Body of pancreas (tissue), 4 donors: ENCODE measurements around the gene CFDP1.

Source experiments
- POLR2A ChIP-seq, 3 donors: fragments of 450-650 bp; IDR thresholded peaks; one replicate each; pipeline ENCODE4 v1.6.1; 2016; ENCODE audit warnings: antibody characterized with exemption in 3 of 3, mild to moderate bottlenecking in 2 of 3
- TF ChIP-seq, protein P1 (sequence below), 7 experiments: fragments of 450-650 bp in 4 of 7; fragments of 200-600 bp in 3 of 7; sonication (generic) in 3 of 7; IDR thresholded peaks; one replicate each; pipeline ENCODE4 v1.5.1; 2016 to 2019; ENCODE audit warnings: antibody characterized with exemption in 7 of 7

DNA sequence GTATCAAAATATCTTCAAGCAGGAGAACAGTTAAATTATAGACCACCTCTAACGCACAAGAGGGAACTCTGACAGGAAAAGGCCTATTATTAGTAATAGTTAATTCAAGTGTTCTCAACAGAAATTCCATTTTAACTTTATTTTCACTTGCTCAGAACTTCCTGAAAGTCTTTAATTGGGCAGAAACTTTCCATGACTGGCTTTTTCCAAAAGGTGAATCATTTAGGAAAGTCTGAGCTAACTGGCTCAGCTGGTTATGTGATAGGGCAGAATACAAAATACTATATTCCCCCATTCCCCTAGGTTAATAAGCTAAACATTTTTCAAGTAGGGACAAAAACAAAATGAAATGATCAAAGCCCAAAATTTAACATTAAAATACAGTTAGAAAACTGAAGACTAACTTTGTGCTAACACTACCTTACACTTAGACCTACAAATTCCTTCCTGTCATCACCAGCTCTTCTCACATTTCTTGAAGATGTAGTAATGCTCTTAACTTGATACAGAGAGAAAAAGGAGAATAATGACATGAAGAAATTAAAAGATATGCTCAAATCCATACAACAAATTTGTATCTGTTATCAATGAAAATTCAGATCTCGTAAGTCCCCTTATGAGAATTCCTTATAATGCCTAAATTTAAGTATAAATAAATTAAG is 31.0 kb downstream of the CFDP1 start:
- TF ChIP-seq POLR2A (IDR thresholded peaks at IDR 0.05) = no peak
- TF ChIP-seq, protein P1, sequence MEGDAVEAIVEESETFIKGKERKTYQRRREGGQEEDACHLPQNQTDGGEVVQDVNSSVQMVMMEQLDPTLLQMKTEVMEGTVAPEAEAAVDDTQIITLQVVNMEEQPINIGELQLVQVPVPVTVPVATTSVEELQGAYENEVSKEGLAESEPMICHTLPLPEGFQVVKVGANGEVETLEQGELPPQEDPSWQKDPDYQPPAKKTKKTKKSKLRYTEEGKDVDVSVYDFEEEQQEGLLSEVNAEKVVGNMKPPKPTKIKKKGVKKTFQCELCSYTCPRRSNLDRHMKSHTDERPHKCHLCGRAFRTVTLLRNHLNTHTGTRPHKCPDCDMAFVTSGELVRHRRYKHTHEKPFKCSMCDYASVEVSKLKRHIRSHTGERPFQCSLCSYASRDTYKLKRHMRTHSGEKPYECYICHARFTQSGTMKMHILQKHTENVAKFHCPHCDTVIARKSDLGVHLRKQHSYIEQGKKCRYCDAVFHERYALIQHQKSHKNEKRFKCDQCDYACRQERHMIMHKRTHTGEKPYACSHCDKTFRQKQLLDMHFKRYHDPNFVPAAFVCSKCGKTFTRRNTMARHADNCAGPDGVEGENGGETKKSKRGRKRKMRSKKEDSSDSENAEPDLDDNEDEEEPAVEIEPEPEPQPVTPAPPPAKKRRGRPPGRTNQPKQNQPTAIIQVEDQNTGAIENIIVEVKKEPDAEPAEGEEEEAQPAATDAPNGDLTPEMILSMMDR (IDR thresholded peaks at IDR 0.05) = no peak
